Right renal cortex interstitium (tissue), 3 donors: Measurements from ENCODE around the gene CSNK2A1. TPM values are rescaled to one million over a fixed set of nuclear protein-coding genes. Genes with fewer than 3 reads are reported as not detected.
"Not testable (repeated sequence)": the region's sequence is repeated elsewhere in the genome, so short reads cannot be mapped to it uniquely, and the experiment has no call there.

Source experiments
- DNase-seq, 3 donors: peaks; one replicate each; pipeline ENCODE4 v3.0.0-alpha.2; 2013; ENCODE audit warnings: low read depth in 3 of 3, low spot score in 2 of 3
- polyA plus RNA-seq, 3 donors: library from polyadenylated mRNA; unstranded; fragments of 120-200 nt; gene quantifications; one replicate each; pipeline ENCODE4 v1.2.1, GENCODE V29; 2013; ENCODE audit not compliant: insufficient read length in 3 of 3

The CSNK2A1 gene
- polyA plus RNA-seq, 3 donors: 132 to 138 (median 137) TPM

DNA sequence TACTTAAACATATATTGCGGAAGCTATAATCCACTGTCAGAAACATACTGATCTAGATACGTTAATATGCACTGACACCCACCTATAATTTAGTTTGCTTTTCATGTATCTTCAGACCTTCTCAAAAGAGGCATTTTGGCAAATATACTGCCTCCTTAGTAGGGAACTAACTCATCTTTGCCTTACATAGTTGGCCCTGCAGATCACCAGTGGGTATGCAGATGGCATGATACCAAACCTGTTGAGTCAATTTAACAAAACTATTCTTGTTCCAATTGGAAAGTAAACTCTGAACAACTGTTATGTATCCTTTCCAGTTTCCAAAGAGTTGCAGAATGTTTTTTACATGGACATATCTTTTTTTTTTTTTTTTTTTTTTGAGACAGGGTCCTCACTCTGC, 45.6 kb downstream of the CSNK2A1 start:
- DNase-seq: no peak

DNA sequence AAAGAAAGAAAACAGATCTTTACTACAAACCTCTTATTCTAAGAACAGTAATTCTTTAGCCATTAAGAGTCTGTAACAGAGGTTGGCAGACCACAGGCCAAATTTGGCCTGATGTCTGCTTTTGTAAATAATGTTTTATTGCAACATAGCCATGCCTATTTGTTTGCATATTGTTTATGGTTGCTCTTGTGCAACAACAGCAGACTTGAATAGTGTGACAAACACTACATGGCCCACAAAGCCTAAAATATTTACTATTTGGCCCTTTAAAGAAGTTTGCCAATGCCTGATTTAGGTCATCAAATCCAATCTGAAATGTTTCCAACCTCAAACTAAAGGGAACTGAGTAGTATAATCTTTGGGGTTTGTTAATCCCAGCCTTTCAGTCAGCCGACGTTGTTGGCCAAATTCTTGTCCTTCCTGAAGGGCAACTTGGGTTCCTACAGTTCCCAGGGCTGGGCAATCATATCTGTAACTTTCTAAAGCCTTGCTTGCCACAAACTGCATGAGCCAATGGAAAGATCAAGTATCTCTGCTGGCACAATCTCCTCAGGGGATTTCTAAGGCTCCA, 47.4 kb downstream of the CSNK2A1 start:
- DNase-seq: no peak

- no peak for DNase-seq
Observed at GRCh38 chr20:492159-492558, 51.4 kb downstream of the CSNK2A1 start.

GRCh38 chr20:487655-488054, 55.9 kb downstream of the CSNK2A1 start:
- no peak for DNase-seq

- DNase-seq: no peak
Observed at GRCh38 chr20:483815-484644, 59.6 kb downstream of the CSNK2A1 start.

DNA sequence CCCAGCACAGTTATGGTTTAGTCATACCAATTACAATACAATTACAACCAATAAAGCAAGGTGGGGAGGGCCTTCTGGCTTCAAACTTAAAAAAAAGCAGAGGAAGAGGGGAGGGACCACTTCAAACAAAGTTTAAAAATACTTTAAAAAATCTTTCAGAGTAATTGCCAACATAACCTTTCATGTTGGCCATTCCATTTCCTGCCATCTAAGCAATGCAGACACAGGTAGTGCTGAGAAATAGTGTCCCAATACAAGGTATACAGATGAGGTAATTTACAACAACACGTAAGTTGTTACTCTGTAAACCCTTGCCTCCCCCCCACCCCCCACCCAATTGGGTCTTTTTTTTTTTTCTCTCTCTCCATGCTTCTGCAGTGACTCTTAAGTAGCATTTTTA, 62.4 kb downstream of the CSNK2A1 start:
- DNase-seq: no peak

- no peak for DNase-seq
Observed at GRCh38 chr20:480044-480443, 63.5 kb downstream of the CSNK2A1 start.

DNA sequence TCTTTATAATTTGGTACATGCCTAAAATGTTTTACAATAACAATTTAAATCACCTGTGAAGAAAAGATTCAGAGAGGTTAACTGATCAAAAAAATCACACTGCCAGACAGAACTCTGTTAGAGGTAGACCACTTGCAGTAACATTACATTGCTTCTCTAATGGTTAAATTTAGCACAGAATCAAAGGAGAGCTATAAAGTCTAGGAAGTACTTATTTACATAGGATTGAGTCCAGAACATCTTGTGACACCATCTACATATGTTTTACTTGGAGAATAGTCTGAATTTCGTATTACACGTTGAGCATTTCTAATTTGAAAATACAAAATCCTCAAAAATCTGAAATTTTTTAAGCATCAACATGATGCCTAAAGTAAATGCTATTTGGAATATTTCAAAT, 64.1 kb downstream of the CSNK2A1 start:
- no peak for DNase-seq

DNA sequence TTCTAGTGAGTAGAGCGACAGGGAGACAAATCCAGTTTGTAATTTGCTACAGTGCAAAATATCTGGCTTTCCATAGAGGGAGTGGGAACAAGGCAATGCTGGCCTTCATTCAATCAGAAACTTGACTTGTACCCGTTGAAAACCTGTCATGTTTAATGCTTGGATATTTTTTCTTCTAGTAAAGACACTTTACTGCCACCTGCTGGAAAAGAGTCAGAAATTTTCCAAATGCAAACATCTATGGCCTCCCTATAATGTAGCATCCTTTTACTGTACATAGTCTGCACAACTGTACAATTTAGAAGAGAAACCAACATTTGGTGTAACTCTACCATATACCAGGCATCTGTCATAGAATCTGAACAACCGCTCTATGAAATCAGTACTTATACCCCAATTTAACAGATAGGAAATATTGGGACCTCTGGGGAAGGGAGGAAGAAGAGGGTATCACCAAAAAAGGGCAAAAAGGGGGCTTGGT, 64.6 kb downstream of the CSNK2A1 start:
- DNase-seq: peak; percentile 38 to 56 (median 51)

DNA sequence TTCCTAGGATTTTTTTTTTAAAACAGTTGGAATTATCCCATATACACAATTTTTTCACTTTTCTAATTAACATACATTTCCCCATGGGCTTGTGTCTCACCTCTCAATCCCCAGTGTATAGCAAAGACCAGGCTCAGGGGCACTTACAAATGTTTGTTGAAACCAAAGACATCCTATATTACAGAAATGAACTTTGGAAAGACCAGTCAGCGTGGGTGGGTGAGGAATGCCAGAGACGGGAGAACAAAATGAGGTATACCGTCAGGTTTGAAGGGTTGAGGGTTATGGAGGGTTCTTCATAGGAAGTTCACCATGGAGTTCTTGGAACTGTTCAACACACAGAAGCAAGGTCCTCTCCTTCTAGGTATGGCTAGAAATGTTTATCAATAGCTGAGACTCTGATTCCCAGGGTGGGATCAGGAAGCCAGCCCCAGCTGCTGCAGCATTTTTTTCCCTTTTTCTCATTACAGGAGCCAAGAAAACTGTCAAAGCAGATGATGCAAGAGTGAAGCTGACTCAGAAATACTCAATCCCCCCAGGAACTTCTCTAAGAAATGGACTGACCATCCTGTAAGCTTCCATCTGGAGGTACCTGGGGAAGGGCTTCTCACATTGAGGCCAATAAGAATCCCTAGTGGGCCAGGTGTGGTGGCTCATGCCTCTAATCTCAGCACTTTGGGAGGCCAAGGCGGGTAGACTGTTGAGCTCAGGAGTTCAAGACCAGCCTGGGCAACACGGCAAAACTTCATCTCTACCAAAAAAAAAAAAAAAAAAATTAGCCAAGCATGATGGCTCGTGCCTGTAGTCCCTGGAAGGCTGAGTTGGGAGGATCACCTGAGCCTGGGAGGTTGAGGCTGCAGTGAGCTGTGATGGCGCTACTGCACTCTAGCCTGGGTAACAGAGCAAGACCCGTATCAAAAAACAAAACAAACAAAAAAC, 65.3 kb downstream of the CSNK2A1 start:
- DNase-seq: no peak

DNA sequence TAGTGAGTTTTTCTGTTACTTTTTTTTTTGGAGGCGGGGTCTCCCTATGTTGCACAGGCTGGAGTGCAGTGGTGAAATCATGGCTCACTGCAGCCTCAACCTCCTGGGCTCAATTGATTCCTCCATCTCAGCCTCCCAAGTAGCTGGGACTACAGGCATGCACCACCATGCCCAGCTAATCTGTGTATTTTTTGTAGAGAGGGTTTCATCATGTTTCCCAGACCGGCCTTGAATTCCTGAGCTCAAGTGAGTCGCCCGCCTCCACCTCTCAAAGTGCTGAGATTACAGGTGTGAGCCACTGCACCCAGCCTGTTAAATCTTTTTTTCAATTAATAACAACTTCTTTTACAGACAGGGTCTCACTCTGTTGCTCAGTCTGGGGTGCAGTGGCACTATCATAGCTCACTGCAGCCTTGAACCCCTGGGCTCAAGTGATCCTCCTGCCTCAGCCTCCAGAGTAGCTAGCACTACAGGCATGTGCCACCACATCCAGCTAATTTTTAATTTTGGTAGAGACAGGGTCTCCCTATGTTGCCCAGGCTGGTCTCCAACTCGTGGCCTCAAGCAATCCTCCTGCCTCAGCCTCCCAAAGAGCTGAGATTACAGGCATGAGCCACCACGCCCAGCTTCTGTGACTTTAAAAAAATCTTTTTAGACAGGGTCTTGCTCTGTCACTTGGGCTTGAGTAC, 66.9 kb downstream of the CSNK2A1 start:
- DNase-seq: not testable (repeated sequence)

- no peak for DNase-seq
Observed at GRCh38 chr20:475463-476357, 67.9 kb downstream of the CSNK2A1 start.

DNA sequence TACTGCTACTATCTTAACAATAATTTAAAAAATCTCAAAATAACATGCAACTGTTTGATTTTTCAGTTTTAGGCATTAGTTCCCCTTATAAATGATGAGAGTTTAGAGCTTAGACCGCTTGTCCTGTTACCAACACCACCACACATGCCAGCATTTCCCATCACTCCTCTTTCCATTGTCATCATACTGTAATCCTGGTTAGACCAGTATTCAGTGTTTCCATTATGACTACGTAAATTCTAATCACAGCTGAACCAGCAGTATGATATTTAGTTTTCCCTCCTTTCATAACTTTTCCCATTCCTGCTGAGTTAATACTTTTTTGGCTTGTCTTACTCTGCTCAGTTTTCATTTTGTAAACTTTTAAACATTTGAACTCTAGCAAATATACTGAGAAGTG, 69.0 kb downstream of the CSNK2A1 start:
- no peak for DNase-seq

DNA sequence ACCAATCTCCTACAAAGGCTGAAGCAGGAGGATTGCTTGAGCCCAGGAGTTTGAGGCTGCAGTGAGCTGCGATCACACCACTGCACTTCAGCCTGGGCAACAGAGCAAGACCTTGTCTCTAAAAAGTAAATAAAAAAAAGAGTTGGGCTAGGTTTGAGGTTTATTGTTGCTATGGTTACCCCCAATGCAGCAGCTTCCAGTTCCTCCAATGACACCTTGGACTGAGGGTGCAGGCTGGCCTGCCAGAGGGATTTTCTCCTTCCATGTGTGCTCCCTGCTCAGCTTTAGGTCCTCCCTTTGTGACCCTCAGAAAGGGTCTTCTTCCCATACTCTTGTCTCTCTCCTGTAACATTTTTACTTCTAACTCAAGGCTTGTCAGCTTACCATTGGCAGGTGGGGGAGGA, 70.7 kb downstream of the CSNK2A1 start:
- no peak for DNase-seq

DNA sequence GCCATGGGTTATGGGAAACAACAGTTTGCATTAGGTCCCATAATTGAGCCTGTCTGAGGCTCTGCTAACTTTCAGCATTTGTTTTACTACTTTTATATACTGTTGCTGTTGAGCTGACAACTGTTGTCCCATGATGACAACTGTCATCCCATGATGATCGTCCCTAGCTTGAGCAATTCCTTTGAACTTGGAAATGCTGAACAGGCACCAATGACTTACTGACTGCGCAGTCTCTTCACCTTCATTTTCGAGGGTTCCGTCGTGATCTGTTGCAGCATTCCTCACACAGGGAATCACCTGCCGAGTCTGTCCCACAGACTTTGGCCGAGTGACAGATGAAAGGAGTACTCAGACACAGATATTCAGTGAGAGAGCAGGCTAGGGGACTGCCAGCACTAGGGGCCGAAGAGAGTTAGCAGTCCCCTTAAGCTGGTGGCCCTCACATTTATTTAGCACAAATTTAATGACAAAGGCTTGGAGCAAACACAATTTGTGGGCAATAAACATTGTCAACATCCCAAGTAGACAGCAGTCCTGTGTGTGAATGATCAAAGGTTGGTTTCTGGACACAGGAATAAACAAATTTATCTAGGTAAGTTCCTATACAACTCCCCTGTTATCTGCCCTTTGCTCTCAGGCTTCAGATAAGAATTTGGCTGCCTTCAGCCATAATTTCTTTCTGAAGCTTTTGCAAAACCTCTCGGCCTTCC, 71.3 kb downstream of the CSNK2A1 start:
- DNase-seq: no peak

DNA sequence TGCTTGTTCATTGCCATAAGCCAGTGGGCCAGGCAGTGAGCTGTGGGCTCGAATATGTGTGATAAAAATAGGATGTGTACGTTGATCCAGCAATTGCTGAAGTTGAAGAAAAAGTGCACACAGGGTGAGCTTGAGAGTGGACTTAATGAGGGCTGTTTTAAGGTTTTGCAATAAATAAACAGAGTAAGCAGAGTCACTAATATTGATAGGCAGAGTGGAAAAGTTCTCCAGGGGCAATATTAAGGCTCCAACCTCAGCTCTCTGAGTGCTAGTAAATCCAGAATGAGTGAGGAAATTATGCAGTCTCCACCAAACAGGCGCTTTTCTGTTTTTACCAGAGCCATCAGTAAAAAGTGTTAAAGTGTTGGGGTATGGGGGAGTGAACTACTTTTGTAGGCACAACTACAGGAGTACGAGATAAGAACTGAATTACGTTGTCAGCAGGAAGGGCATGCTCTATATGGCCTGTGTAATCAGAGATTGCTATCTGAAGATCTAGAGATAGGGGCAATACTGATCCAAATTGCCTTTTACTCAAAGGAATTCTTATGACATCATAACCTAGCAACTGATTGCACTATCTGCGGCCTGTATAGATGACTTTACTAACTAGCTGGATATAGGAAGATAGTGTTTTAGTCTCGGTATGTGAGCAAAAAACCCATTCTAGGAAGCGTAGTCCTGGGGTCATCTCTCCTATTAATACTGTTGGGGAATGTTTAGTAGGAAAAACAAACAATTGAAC, 73.7 kb downstream of the CSNK2A1 start:
- no peak for DNase-seq

- no peak for DNase-seq
Observed at GRCh38 chr20:467755-468154, 75.8 kb downstream of the CSNK2A1 start.
